Right lobe of liver (tissue), 6 donors: ENCODE results near the gene IGF2BP3. TPM values are rescaled to one million over a fixed set of nuclear protein-coding genes. Genes with fewer than 3 reads are reported as not detected.
A peak's percentile ranks its signal among the peaks of the same experiment; 100 is the strongest.

Source experiments
- ATAC-seq, 4 donors: fragments of 200-7000 bp; cut with Tn5 transposase; one replicate each; pipeline ENCODE4 v1.9.1; 2020; ENCODE audit warnings: mild to moderate bottlenecking in 4 of 4, moderate library complexity in 4 of 4
- DNase-seq, 3 donors: peaks; one replicate each; pipeline ENCODE4 v3.0.0-alpha.2; 2020
- H3K27ac ChIP-seq, 3 donors: fragments of 200-600 bp; one replicate each; pipeline ENCODE4 v1.8.0; 2022
- H3K27me3 ChIP-seq, 2 donors: fragments of 200-600 bp; one replicate each; pipeline ENCODE4 v1.8.0; 2022
- H3K36me3 ChIP-seq, 4 donors: fragments of 200-600 bp; sonication (generic) in 1 of 4; one replicate each; pipeline versions ENCODE4 v1.5.1 to v1.8.0; 2017 to 2022; ENCODE audit warnings: control low read depth in 1 of 4
- H3K4me1 ChIP-seq, 4 donors: fragments of 200-600 bp; sonication (generic) in 1 of 4; one replicate each; pipeline versions ENCODE4 v1.5.1 to v1.8.0; 2017 to 2022; ENCODE audit warnings: control low read depth in 1 of 4
- H3K4me3 ChIP-seq, 3 donors: fragments of 200-600 bp; one replicate each; pipeline ENCODE4 v1.8.0; 2022
- H3K9me3 ChIP-seq, 4 donors: fragments of 200-600 bp; sonication (generic) in 1 of 4; one replicate each; pipeline versions ENCODE4 v1.5.1 to v1.8.0; 2017 to 2022; ENCODE audit warnings: control low read depth in 1 of 4
- CTCF ChIP-seq, 4 donors: fragments of 200-600 bp in 3 of 4; fragments of 450-650 bp in 1 of 4; IDR thresholded peaks; one replicate each; pipeline versions ENCODE4 v1.5.1 to v1.8.0; 2016 to 2022; ENCODE audit warnings: antibody characterized with exemption in 4 of 4, mild to moderate bottlenecking in 2 of 4
- POLR2A ChIP-seq: fragments of 450-650 bp; IDR thresholded peaks from one replicate; pipeline ENCODE4 v1.6.1; 2017; ENCODE audit warnings: antibody characterized with exemption, mild to moderate bottlenecking
- whole genome bisulfite sequencing: methylation state at CpG from one replicate; pipeline ENCODE4 v1.1.6; 2018; ENCODE audit warnings: low coverage, low lambda C conversion rate; ENCODE audit not compliant: insufficient coverage; ENCODE audit errors: missing lambda C conversion rate; 5-methylcytosine and 5-hydroxymethylcytosine counted together
- intact Hi-C, 2 donors: fragments of 100-400 bp; cut with DNase I; formaldehyde crosslinking; loops; one replicate each; pipeline versions ENCODE4 v1.11.2 to v1.14.1; 2022
- total RNA-seq, 6 experiments: library from RNA; depleted of rRNA in 2 of 6; stranded (reverse); fragments of >200 nt in 2 of 6; fragmentation: NEBNext Ultra II Directional in 3 of 6; extraction: Animal tissue kit (Norgen Biotek cat#: 25700) in 3 of 6; gene quantifications; one replicate each; pipeline versions ENCODE4 v1.1.0 to v1.2.4, GENCODE V29; 2016 to 2023
- donor health status: DM: no; HTN: yes; CAD: no.
- donor health status: DM: no; HTN: no; CAD: no.
- donor health status: DM: no; HTN: no; CAD: no.
- donor health status: DM: no; HTN: yes; CAD: no.
- donor health status: DM: no; HTN: yes; CAD: no.

The IGF2BP3 gene
- total RNA-seq, 6 experiments from 2014 or later, result 0.12 to 0.64 (median 0.19) TPM; not detected in 1

- H3K36me3 ChIP-seq, result no peaks in the 10 kb centered on the region
- 62% methylated on average over 8 of the region's 8 CpGs for WGBS
- no peaks in the 10 kb centered on the region for H3K9me3 ChIP-seq
- no peaks in the 10 kb centered on the region for H3K27me3 ChIP-seq
- ATAC-seq, result peak in 2 of 4 donors; percentile 20 to 48
- no peak overlapping the region for H3K4me3 ChIP-seq
- intact Hi-C loops, result no loop called here
- no peak for DNase-seq
- TF ChIP-seq POLR2A, result no peak
- no peak for TF ChIP-seq CTCF (IDR thresholded peaks at IDR 0.05)
- H3K4me1 ChIP-seq, result no peaks in the 10 kb centered on the region
- H3K27ac ChIP-seq, result no peak overlapping the region
Measured at GRCh38 chr7:23347682-23348180, 122.6 kb downstream of the IGF2BP3 start.

GRCh38 chr7:23347033-23347681 lies 123.1 kb downstream of the IGF2BP3 start:
- Histone ChIP-seq H3K27ac (no peak overlapping the region), H3K4me1 (no peaks in the 10 kb centered on the region), H3K27me3 (no peaks in the 10 kb centered on the region), H3K4me3 (no peak overlapping the region), H3K36me3 (no peaks in the 10 kb centered on the region), H3K9me3 (no peaks in the 10 kb centered on the region)
- intact Hi-C loops, result no loop called here
- TF ChIP-seq POLR2A (no peak), CTCF (IDR thresholded peaks at IDR 0.05) (no peak)
- WGBS, result 80% methylated on average over 9 of the region's 9 CpGs
- DNase-seq (no peak), ATAC-seq (no peak)

GRCh38 chr7:23346316-23346715 lies 124.0 kb downstream of the IGF2BP3 start:
- no peak for DNase-seq
- Histone ChIP-seq H3K9me3 (no peaks in the 10 kb centered on the region), H3K36me3 (no peaks in the 10 kb centered on the region), H3K4me3 (peak overlapping the region in 1 of 3 donors; percentile 11), H3K4me1 (no peaks in the 10 kb centered on the region), H3K27me3 (no peaks in the 10 kb centered on the region), H3K27ac (no peak overlapping the region)
- 51% methylated on average over 8 of the region's 8 CpGs for WGBS
- intact Hi-C loops, result no loop called here
- ATAC-seq, result peak in 2 of 4 donors; percentile 31 to 35
- no peak for TF ChIP-seq CTCF (IDR thresholded peaks at IDR 0.05)
- no peak for TF ChIP-seq POLR2A

GRCh38 chr7:23345601-23346000 lies 124.7 kb downstream of the IGF2BP3 start:
- no peak for DNase-seq
- H3K27ac ChIP-seq, result no peak overlapping the region
- H3K36me3 ChIP-seq, result no peaks in the 10 kb centered on the region
- no peaks in the 10 kb centered on the region for H3K9me3 ChIP-seq
- 80% methylated on average over 6 of the region's 6 CpGs for WGBS
- TF ChIP-seq POLR2A, result no peak
- TF ChIP-seq CTCF (IDR thresholded peaks at IDR 0.05), result no peak
- H3K4me3 ChIP-seq, result no peak overlapping the region
- intact Hi-C loops, result no loop called here
- H3K4me1 ChIP-seq, result no peaks in the 10 kb centered on the region
- ATAC-seq, result no peak
- no peaks in the 10 kb centered on the region for H3K27me3 ChIP-seq
